Naive thymus-derived CD4-positive, alpha-beta T cell (primary cell): Measurements from ENCODE around the gene CUEDC1. TPM values are rescaled to one million over a fixed set of nuclear protein-coding genes. Genes with fewer than 3 reads are reported as not detected.

Source experiments
- ATAC-seq: fragments of 150-1000 bp; cut with Tn5 transposase; 2 replicates; pipeline ENCODE4 v1.10.0; 2021; ENCODE audit warnings: mild to moderate bottlenecking, moderate library complexity
- CTCF ChIA-PET: fragments of 350-600 bp; sonication (Branson Sonifier 250); formaldehyde crosslinking; loops from one replicate; lab custom pipeline; 2021; ENCODE audit warnings: antibody characterized with exemption; lab: Charles Lee
- POLR2A ChIA-PET: fragments of 350-600 bp; sonication (Branson Sonifier 250); formaldehyde crosslinking; loops from one replicate; lab custom pipeline; 2021; ENCODE audit warnings: antibody characterized with exemption, inconsistent platforms; lab: Charles Lee
- DNase-seq, 9 donors: peaks; one replicate each; pipeline versions ENCODE4 v3.0.0 to v3.0.0-alpha.2; 2020 to 2022; ENCODE audit warnings: mixed read lengths in 1 of 9
- H3K27ac ChIP-seq: one replicate; pipeline ENCODE4 v1.7.0; 2013; ENCODE audit warnings: mild to moderate bottlenecking, low read depth, low read length, moderate library complexity
- H3K27me3 ChIP-seq, 2 donors: one replicate each; pipeline ENCODE4 v1.7.0; 2013; ENCODE audit warnings: low read length in 2 of 2, mild to moderate bottlenecking in 2 of 2, moderate library complexity in 2 of 2; ENCODE audit not compliant: control insufficient read depth in 2 of 2, insufficient read depth in 2 of 2
- H3K36me3 ChIP-seq, 3 experiments: 1 replicate in 2 of 3; 2 replicates in 1 of 3; pipeline ENCODE4 v1.7.0; 2013; ENCODE audit warnings: low read length in 3 of 3, mild to moderate bottlenecking in 3 of 3, moderate library complexity in 1 of 3; ENCODE audit not compliant: insufficient read depth in 3 of 3, control insufficient read depth in 2 of 3
- H3K4me1 ChIP-seq, 2 donors: one replicate each; pipeline ENCODE4 v1.7.0; 2013; ENCODE audit warnings: low read length in 2 of 2, mild to moderate bottlenecking in 2 of 2, moderate library complexity in 1 of 2; ENCODE audit not compliant: control insufficient read depth in 2 of 2, insufficient read depth in 2 of 2
- H3K4me3 ChIP-seq: 2 replicates; pipeline ENCODE4 v1.7.0; 2013; ENCODE audit warnings: mild to moderate bottlenecking, low read length
- H3K9me3 ChIP-seq, 3 experiments: 1 replicate in 2 of 3; 2 replicates in 1 of 3; pipeline ENCODE4 v1.7.0; 2013; ENCODE audit warnings: low read length in 3 of 3; ENCODE audit not compliant: control insufficient read depth in 2 of 3
- H3K27ac Mint-ChIP-seq, 9 donors: one replicate each; pipeline ENCODE4 v1.8.0; 2020 to 2022; ENCODE audit warnings: mixed read lengths in 9 of 9, mild to moderate bottlenecking in 8 of 9, moderate library complexity in 5 of 9, inconsistent platforms in 2 of 9
- H3K27me3 Mint-ChIP-seq, 5 donors: one replicate each; pipeline ENCODE4 v1.8.0; 2021 to 2022; ENCODE audit warnings: mixed read lengths in 5 of 5, mild to moderate bottlenecking in 1 of 5
- H3K36me3 Mint-ChIP-seq, 5 donors: one replicate each; pipeline ENCODE4 v1.8.0; 2020 to 2022; ENCODE audit warnings: mixed read lengths in 5 of 5, mild to moderate bottlenecking in 3 of 5, inconsistent platforms in 1 of 5
- H3K4me1 Mint-ChIP-seq, 7 donors: one replicate each; pipeline ENCODE4 v1.8.0; 2020 to 2022; ENCODE audit warnings: mixed read lengths in 7 of 7, mild to moderate bottlenecking in 3 of 7, inconsistent platforms in 1 of 7
- H3K4me3 Mint-ChIP-seq, 10 donors: one replicate each; pipeline ENCODE4 v1.8.0; 2020 to 2022; ENCODE audit warnings: mild to moderate bottlenecking in 10 of 10, mixed read lengths in 10 of 10, moderate library complexity in 6 of 10, inconsistent platforms in 2 of 10
- H3K9me3 Mint-ChIP-seq, 11 donors: one replicate each; pipeline ENCODE4 v1.8.0; 2020 to 2022; ENCODE audit warnings: mixed read lengths in 11 of 11, mild to moderate bottlenecking in 4 of 11, inconsistent platforms in 1 of 11, moderate library complexity in 1 of 11
- intact Hi-C, 2 donors: fragments of 100-400 bp; cut with micrococcal nuclease; formaldehyde crosslinking; loops; one replicate each; pipeline ENCODE4 v1.15.1; 2023
- polyA plus RNA-seq, 2 donors: library from polyadenylated mRNA; unstranded; fragments of 300-500 nt; fragmentation: Illumina TruSeq; gene quantifications; one replicate each; pipeline ENCODE4 v1.2.3, GENCODE V29; 2021
- total RNA-seq, 6 experiments: library from RNA in 5 of 6; stranded (reverse) in 5 of 6; gene quantifications; 1 replicate in 5 of 6; 2 replicates in 1 of 6; pipeline ENCODE4 v1.2.3 and lab custom pipeline; 2021 to 2026

CUEDC1 gene
- total and polyA plus RNA-seq, 7 experiments from 2014 or later, result 0.10 to 7.7 (median 1.0) TPM; not detected in 2

GRCh38 chr17:57986841-57987580 is 31.8 kb upstream of the CUEDC1 start:
- POLR2A ChIA-PET, result interaction anchor here (0.6 to 3.7 kb wide), 8 partner anchors 8 to 97 kb away, joined by 3 to 26 read pairs (median 4); partner anchors contain the start of gene SRSF1

GRCh38 chr17:57985675-57985974 is 30.4 kb upstream of the CUEDC1 start:
- peak overlapping the region; percentile 1 to 95 (median 64) for H3K4me3 Mint-ChIP-seq
- H3K9me3 Mint-ChIP-seq, result peaks cover 0 to 3% (median 0%) of the 10 kb centered on the region in 11 donors
- ChIA-PET CTCF (interaction anchor here (1.0 to 2.3 kb wide), 5 partner anchors 9 to 128 kb away, joined by 3 to 17 read pairs (median 4); no protein-coding TSS in a partner anchor), POLR2A (interaction anchor here (1.0 to 3.7 kb wide), 5 partner anchors 13 to 136 kb away, joined by 3 to 26 read pairs (median 4); partner anchors contain the start of genes MRPS23 and SRSF1)
- Histone ChIP-seq H3K36me3 (peaks cover 0 to 31% (median 5%) of the 10 kb centered on the region in 3 experiments), H3K4me3 (no peak overlapping the region), H3K27ac (peak overlapping the region; percentile 87), H3K4me1 (peaks cover 40 to 59% of the 10 kb centered on the region in 2 donors), H3K27me3 (no peaks in the 10 kb centered on the region), H3K9me3 (no peaks in the 10 kb centered on the region)
- H3K27ac Mint-ChIP-seq, result peak overlapping the region in 8 of 9 donors; percentile 19 to 87 (median 66)
- H3K36me3 Mint-ChIP-seq, result peaks cover under 1 to 20% (median 13%) of the 10 kb centered on the region in 5 donors
- ATAC-seq (no peak), DNase-seq (no peak)
- peaks cover 57 to 82% (median 78%) of the 10 kb centered on the region in 7 donors for H3K4me1 Mint-ChIP-seq
- H3K27me3 Mint-ChIP-seq, result no peaks in the 10 kb centered on the region
- intact Hi-C loops, result loop anchor here (5.0 kb wide), 2 partner anchors 38 to 1073 kb away; partner anchors contain the start of gene TRIM25 (in 1 of the 2)

More at GRCh38 chr17:57986841-57987580, 31.8 kb upstream of the CUEDC1 start:
- no peaks in the 10 kb centered on the region for H3K27me3 Mint-ChIP-seq
- peak in 4 of 9 donors; percentile 13 to 59 (median 37) for DNase-seq
- peak overlapping the region; percentile 85 to 95 (median 93) for H3K4me3 Mint-ChIP-seq
- CTCF ChIA-PET, result interaction anchor here (1.0 to 1.3 kb wide), 5 partner anchors 12 to 133 kb away, joined by 3 to 8 read pairs (median 3); partner anchors contain the start of gene SRSF1
- Histone ChIP-seq H3K4me3 (peak overlapping the region; percentile 69), H3K27me3 (no peaks in the 10 kb centered on the region), H3K4me1 (peaks cover 40 to 53% of the 10 kb centered on the region in 2 donors), H3K36me3 (peaks cover 0 to 26% (median under 1%) of the 10 kb centered on the region in 3 experiments), H3K9me3 (no peaks in the 10 kb centered on the region), H3K27ac (peak overlapping the region; percentile 87)
- H3K36me3 Mint-ChIP-seq, result peaks cover 0 to 15% (median 9%) of the 10 kb centered on the region in 5 donors
- peak overlapping the region; percentile 87 to 98 (median 93) for H3K27ac Mint-ChIP-seq
- peaks cover 0 to 3% (median 0%) of the 10 kb centered on the region in 11 donors for H3K9me3 Mint-ChIP-seq
- H3K4me1 Mint-ChIP-seq, result peaks cover 48 to 81% (median 75%) of the 10 kb centered on the region in 7 donors
- ATAC-seq, result peak; percentile 19
- intact Hi-C loops, result loop anchor here (1.0 to 5.0 kb wide), 4 partner anchors 20 to 1075 kb away; partner anchors contain the start of genes SRSF1 (in 1 of the 2) and TRIM25 (in 1 of the 2)

- Mint-ChIP-seq H3K4me1 (peaks cover 57 to 85% (median 83%) of the 10 kb centered on the region in 7 donors), H3K4me3 (peak overlapping the region; percentile 35 to 95 (median 64)), H3K27me3 (no peaks in the 10 kb centered on the region), H3K36me3 (peaks cover 3 to 25% (median 13%) of the 10 kb centered on the region in 5 donors), H3K27ac (peak overlapping the region in 8 of 9 donors; percentile 53 to 87 (median 72)), H3K9me3 (peaks cover 0 to 3% (median 0%) of the 10 kb centered on the region in 11 donors)
- DNase-seq (no peak), ATAC-seq (no peak)
- Histone ChIP-seq H3K4me1 (peaks cover 40 to 59% of the 10 kb centered on the region in 2 donors), H3K9me3 (no peaks in the 10 kb centered on the region), H3K36me3 (peaks cover under 1 to 37% (median 5%) of the 10 kb centered on the region in 3 experiments), H3K27ac (no peak overlapping the region), H3K27me3 (no peaks in the 10 kb centered on the region), H3K4me3 (peak overlapping the region; percentile 27)
- ChIA-PET CTCF (interaction anchor here (0.6 to 2.3 kb wide), 4 partner anchors 9 to 127 kb away, joined by 3 to 17 read pairs (median 5); no protein-coding TSS in a partner anchor), POLR2A (interaction anchor here (0.8 to 3.7 kb wide), 6 partner anchors 8 to 136 kb away, joined by 3 to 26 read pairs (median 8); partner anchors contain the start of genes MRPS23 and SRSF1)
- intact Hi-C loops, result loop anchor here (1.0 to 5.0 kb wide), 3 partner anchors 9 to 1073 kb away; partner anchors contain the start of gene TRIM25 (in 1 of the 2)
These were observed 29.9 kb upstream of the CUEDC1 start for GRCh38 chr17:57984936-57985674.

GRCh38 chr17:57984261-57984890 is 29.2 kb upstream of the CUEDC1 start:
- peak overlapping the region in 6 of 9 donors; percentile 34 to 87 (median 67) for H3K27ac Mint-ChIP-seq
- no peak for DNase-seq
- peaks cover 57 to 79% (median 76%) of the 10 kb centered on the region in 7 donors for H3K4me1 Mint-ChIP-seq
- no peaks in the 10 kb centered on the region for H3K27me3 Mint-ChIP-seq
- Histone ChIP-seq H3K27ac (no peak overlapping the region), H3K36me3 (peaks cover 5 to 44% (median 7%) of the 10 kb centered on the region in 3 experiments), H3K4me3 (peak overlapping the region; percentile 27), H3K4me1 (peaks cover 40 to 59% of the 10 kb centered on the region in 2 donors), H3K27me3 (no peaks in the 10 kb centered on the region), H3K9me3 (no peaks in the 10 kb centered on the region)
- peaks cover 0 to 3% (median 0%) of the 10 kb centered on the region in 11 donors for H3K9me3 Mint-ChIP-seq
- ChIA-PET CTCF (interaction anchor here (1.6 to 2.3 kb wide), 3 partner anchors 10 to 126 kb away, joined by 4 to 17 read pairs (median 6); no protein-coding TSS in a partner anchor), POLR2A (interaction anchor here (0.8 to 3.7 kb wide), 4 partner anchors 9 to 22 kb away, joined by 3 to 26 read pairs (median 10); partner anchors contain the start of gene SRSF1)
- H3K36me3 Mint-ChIP-seq, result peaks cover 3 to 25% (median 13%) of the 10 kb centered on the region in 5 donors
- ATAC-seq, result no peak
- peak overlapping the region in 9 of 10 donors; percentile 26 to 95 (median 65) for H3K4me3 Mint-ChIP-seq
- intact Hi-C loops, result loop anchor here in 1 of 2 donors (1.0 kb wide), 1 partner anchor 8 kb away; no protein-coding TSS in a partner anchor

- H3K36me3 Mint-ChIP-seq, result peaks cover 8 to 30% (median 16%) of the 10 kb centered on the region in 5 donors
- H3K27me3 Mint-ChIP-seq, result no peaks in the 10 kb centered on the region
- no peaks in the 10 kb centered on the region for H3K9me3 ChIP-seq
- peaks cover 36 to 53% of the 10 kb centered on the region in 2 donors for H3K4me1 ChIP-seq
- H3K4me1 Mint-ChIP-seq, result peaks cover 55 to 76% (median 72%) of the 10 kb centered on the region in 7 donors
- intact Hi-C loops, result no loop called here
- H3K36me3 ChIP-seq, result peaks cover 12 to 53% (median 15%) of the 10 kb centered on the region in 3 experiments
- DNase-seq, result no peak
- ChIA-PET CTCF (interaction anchor here (0.6 to 1.1 kb wide), 3 partner anchors 13 to 65 kb away, joined by 3 to 4 read pairs (median 3); no protein-coding TSS in a partner anchor), POLR2A (interaction anchor here (0.6 to 2.9 kb wide), 3 partner anchors 10 to 23 kb away, joined by 3 to 13 read pairs (median 5); partner anchors contain the start of gene SRSF1)
- peak overlapping the region in 7 of 9 donors; percentile 18 to 77 (median 43) for H3K27ac Mint-ChIP-seq
- no peak overlapping the region for H3K27ac ChIP-seq
- H3K4me3 ChIP-seq, result no peak overlapping the region
- ATAC-seq, result no peak
- H3K9me3 Mint-ChIP-seq, result no peaks in the 10 kb centered on the region
- H3K27me3 ChIP-seq, result no peaks in the 10 kb centered on the region
- peak overlapping the region in 8 of 10 donors; percentile 9 to 95 (median 67) for H3K4me3 Mint-ChIP-seq
These were observed 28.2 kb upstream of the CUEDC1 start for GRCh38 chr17:57983446-57983845.
